Measurements from ENCODE around the gene TMEM175. TPM values are rescaled to one million over a fixed set of nuclear protein-coding genes. Genes with fewer than 3 reads are reported as not detected.

TMEM175 gene
- total RNA-seq, 2 experiments from 2014 or later = 11.0 to 11.2 TPM

- Mint-ChIP-seq H3K9me3 (no peaks in the 10 kb centered on the region), H3K4me1 (ENCODE audit: low read depth) (no peaks in the 10 kb centered on the region), H3K36me3 (ENCODE audit: low read depth) (no peaks in the 10 kb centered on the region), H3K27me3 (no peaks in the 10 kb centered on the region), H3K27ac (no peak overlapping the region), H3K4me3 (no peak overlapping the region)
- ChIA-PET POLR2A (interaction anchor here (0.6 kb wide), 1 partner anchor 202 kb away, joined by 3 read pairs; no protein-coding TSS in a partner anchor), CTCF (no interaction called here)
- ATAC-seq (no peak), DNase-seq (no peak)
- intact Hi-C loops (cut with micrococcal nuclease) = no loop called here
- TF ChIP-seq CTCF (IDR thresholded peaks at IDR 0.05) = no peak
Measured at GRCh38 chr4:978957-979701, 46.9 kb downstream of the TMEM175 start.

- POLR2A ChIA-PET = no interaction called here
- H3K36me3 Mint-ChIP-seq (ENCODE audit: low read depth) = no peaks in the 10 kb centered on the region
- no peak overlapping the region for H3K4me3 Mint-ChIP-seq
- ATAC-seq (no peak), DNase-seq (no peak)
- no peak overlapping the region for H3K27ac Mint-ChIP-seq
- H3K9me3 Mint-ChIP-seq = no peaks in the 10 kb centered on the region
- peaks cover 13% of the 10 kb centered on the region for H3K4me1 Mint-ChIP-seq (ENCODE audit: low read depth)
- intact Hi-C loops (cut with micrococcal nuclease) = no loop called here
- TF ChIP-seq CTCF (IDR thresholded peaks at IDR 0.05) = no peak
- no peaks in the 10 kb centered on the region for H3K27me3 Mint-ChIP-seq
- CTCF ChIA-PET = no interaction called here
Measured at GRCh38 chr4:982291-982690, 50.0 kb downstream of the TMEM175 start.

GRCh38 chr4:982814-983213 is 50.6 kb downstream of the TMEM175 start:
- intact Hi-C loops (cut with micrococcal nuclease) = no loop called here
- POLR2A ChIA-PET = no interaction called here
- Mint-ChIP-seq H3K27me3 (no peaks in the 10 kb centered on the region), H3K9me3 (no peaks in the 10 kb centered on the region), H3K4me3 (no peak overlapping the region), H3K36me3 (ENCODE audit: low read depth) (no peaks in the 10 kb centered on the region), H3K27ac (no peak overlapping the region), H3K4me1 (ENCODE audit: low read depth) (peaks cover 17% of the 10 kb centered on the region)
- CTCF ChIA-PET = no interaction called here
- TF ChIP-seq CTCF (IDR thresholded peaks at IDR 0.05) = no peak
- DNase-seq = no peak
- ATAC-seq = no peak

GRCh38 chr4:984336-985054 is 52.2 kb downstream of the TMEM175 start:
- Mint-ChIP-seq H3K4me3 (peak overlapping the region; percentile 79), H3K4me1 (ENCODE audit: low read depth) (peaks cover 22% of the 10 kb centered on the region), H3K36me3 (ENCODE audit: low read depth) (no peaks in the 10 kb centered on the region), H3K27ac (no peak overlapping the region), H3K27me3 (no peaks in the 10 kb centered on the region), H3K9me3 (no peaks in the 10 kb centered on the region)
- TF ChIP-seq CTCF (IDR thresholded peaks at IDR 0.05) = no peak
- no peak for ATAC-seq
- no peak for DNase-seq
- ChIA-PET POLR2A (no interaction called here), CTCF (interaction anchor here (1.4 to 4.3 kb wide), 2 partner anchors 63 to 243 kb away, joined by 3 to 44 read pairs; no protein-coding TSS in a partner anchor)
- intact Hi-C loops (cut with micrococcal nuclease) = loop anchor here (5.0 kb wide), 1 partner anchor 52 kb away; the partner anchor contains the start of genes GAK and TMEM175
